Suprapubic skin (tissue), 4 donors: ENCODE data around the gene ARID4B. TPM values are rescaled to one million over a fixed set of nuclear protein-coding genes. Genes with fewer than 3 reads are reported as not detected.

Experiments
- DNase-seq, 2 donors: peaks; one replicate each; pipeline ENCODE4 v3.0.0-alpha.2; 2019; ENCODE audit warnings: low spot score in 2 of 2
- H3K27ac ChIP-seq: fragments of 200-600 bp; sonication (generic); one replicate; pipeline ENCODE4 v1.5.1; 2019
- H3K27me3 ChIP-seq: fragments of 200-600 bp; sonication (generic); one replicate; pipeline ENCODE4 v1.5.1; 2019
- H3K36me3 ChIP-seq: fragments of 200-600 bp; sonication (generic); one replicate; pipeline ENCODE4 v1.5.1; 2019
- H3K4me1 ChIP-seq: fragments of 200-600 bp; sonication (generic); one replicate; pipeline ENCODE4 v1.5.1; 2019
- H3K4me3 ChIP-seq: fragments of 200-600 bp; sonication (generic); one replicate; pipeline ENCODE4 v1.5.1; 2019; ENCODE audit warnings: mild to moderate bottlenecking
- H3K9me3 ChIP-seq: fragments of 200-600 bp; sonication (generic); one replicate; pipeline ENCODE4 v1.5.1; 2019
- CTCF ChIP-seq, 2 donors: fragments of 200-600 bp in 1 of 2; fragments of 450-650 bp in 1 of 2; sonication (generic) in 1 of 2; IDR thresholded peaks; one replicate each; pipeline ENCODE4 v1.5.1; 2016 to 2019; ENCODE audit warnings: antibody characterized with exemption in 2 of 2, mild to moderate bottlenecking in 1 of 2, moderate library complexity in 1 of 2
- EP300 ChIP-seq: sonication (generic); formaldehyde crosslinking; IDR thresholded peaks from one replicate; pipeline ENCODE4 v1.6.1; 2017; ENCODE audit warnings: antibody characterized with exemption
- POLR2A ChIP-seq, 2 donors: fragments of 450-650 bp; IDR thresholded peaks; one replicate each; pipeline ENCODE4 v1.6.1; 2017; ENCODE audit warnings: antibody characterized with exemption in 2 of 2, mild to moderate bottlenecking in 2 of 2, moderate library complexity in 2 of 2
- POLR2AphosphoS5 ChIP-seq, 3 donors: sonication (generic); formaldehyde crosslinking; IDR thresholded peaks; one replicate each; pipeline ENCODE4 v1.6.1; 2017; ENCODE audit warnings: antibody characterized with exemption in 3 of 3
- WGBS: methylation state at CpG from one replicate; pipeline ENCODE4 v1.1.5; 2018; 5-methylcytosine and 5-hydroxymethylcytosine counted together
- total RNA-seq, 4 donors: library from RNA; depleted of rRNA; stranded (reverse); fragments of >200 nt; gene quantifications; one replicate each; pipeline ENCODE4 v1.1.0, GENCODE V29; 2016

ARID4B gene
- total RNA-seq, 4 donors from 2014 or later, result 21.4 to 62.7 (median 31.8) TPM

GRCh38 chr1:235279694-235280093 is 48.3 kb downstream of the ARID4B start:
- H3K9me3 ChIP-seq, result no peaks in the 10 kb centered on the region
- TF ChIP-seq POLR2A (IDR thresholded peaks at IDR 0.05), result no peak
- TF ChIP-seq POLR2AphosphoS5 (IDR thresholded peaks at IDR 0.05), result no peak
- TF ChIP-seq EP300, result no peak
- no peak for TF ChIP-seq CTCF (IDR thresholded peaks at IDR 0.05)
- H3K27me3 ChIP-seq, result no peaks in the 10 kb centered on the region
- H3K4me3 ChIP-seq, result no peak overlapping the region
- 92% methylated on average over 5 of the region's 5 CpGs for WGBS
- H3K36me3 ChIP-seq, result no peaks in the 10 kb centered on the region
- no peak for DNase-seq
- peaks cover 16% of the 10 kb centered on the region for H3K4me1 ChIP-seq
- H3K27ac ChIP-seq, result no peak overlapping the region

- Histone ChIP-seq H3K4me3 (no peak overlapping the region), H3K9me3 (no peaks in the 10 kb centered on the region), H3K4me1 (peaks cover 12% of the 10 kb centered on the region), H3K27me3 (no peaks in the 10 kb centered on the region), H3K27ac (no peak overlapping the region), H3K36me3 (no peaks in the 10 kb centered on the region)
- TF ChIP-seq POLR2A (IDR thresholded peaks at IDR 0.05) (no peak), EP300 (no peak), CTCF (IDR thresholded peaks at IDR 0.05) (no peak), POLR2AphosphoS5 (IDR thresholded peaks at IDR 0.05) (no peak)
- 71% methylated on average over 5 of the region's 5 CpGs for WGBS
- DNase-seq, result no peak
Measured at GRCh38 chr1:235278915-235279292, 49.1 kb downstream of the ARID4B start.

GRCh38 chr1:235278233-235278914 is 49.6 kb downstream of the ARID4B start:
- 84% methylated on average over 1 of the region's 1 CpG for WGBS
- no peak overlapping the region for H3K4me3 ChIP-seq
- no peaks in the 10 kb centered on the region for H3K36me3 ChIP-seq
- H3K27me3 ChIP-seq, result no peaks in the 10 kb centered on the region
- no peak for DNase-seq
- no peak for TF ChIP-seq POLR2A (IDR thresholded peaks at IDR 0.05)
- no peak for TF ChIP-seq EP300
- no peak for TF ChIP-seq CTCF (IDR thresholded peaks at IDR 0.05)
- no peak for TF ChIP-seq POLR2AphosphoS5 (IDR thresholded peaks at IDR 0.05)
- H3K4me1 ChIP-seq, result peaks cover 12% of the 10 kb centered on the region
- no peaks in the 10 kb centered on the region for H3K9me3 ChIP-seq
- no peak overlapping the region for H3K27ac ChIP-seq

GRCh38 chr1:235277709-235278108 is 50.3 kb downstream of the ARID4B start:
- TF ChIP-seq POLR2AphosphoS5 (IDR thresholded peaks at IDR 0.05) (no peak), POLR2A (IDR thresholded peaks at IDR 0.05) (no peak), EP300 (no peak), CTCF (IDR thresholded peaks at IDR 0.05) (no peak)
- Histone ChIP-seq H3K27ac (no peak overlapping the region), H3K4me3 (no peak overlapping the region), H3K27me3 (no peaks in the 10 kb centered on the region), H3K36me3 (no peaks in the 10 kb centered on the region), H3K4me1 (peaks cover 12% of the 10 kb centered on the region), H3K9me3 (no peaks in the 10 kb centered on the region)
- DNase-seq, result no peak

GRCh38 chr1:235275836-235276235 is 52.1 kb downstream of the ARID4B start:
- no peak overlapping the region for H3K27ac ChIP-seq
- no peak overlapping the region for H3K4me3 ChIP-seq
- H3K9me3 ChIP-seq, result no peaks in the 10 kb centered on the region
- 97% methylated on average over 6 of the region's 6 CpGs for WGBS
- H3K27me3 ChIP-seq, result no peaks in the 10 kb centered on the region
- TF ChIP-seq EP300 (no peak), POLR2A (IDR thresholded peaks at IDR 0.05) (no peak), POLR2AphosphoS5 (IDR thresholded peaks at IDR 0.05) (no peak), CTCF (IDR thresholded peaks at IDR 0.05) (no peak)
- H3K36me3 ChIP-seq, result no peaks in the 10 kb centered on the region
- H3K4me1 ChIP-seq, result peaks cover 17% of the 10 kb centered on the region
- DNase-seq, result no peak
